ENCODE data around the gene BCKDK.
A peak's percentile ranks its signal among the peaks of the same experiment; 100 is the strongest.

The BCKDK gene

DNA sequence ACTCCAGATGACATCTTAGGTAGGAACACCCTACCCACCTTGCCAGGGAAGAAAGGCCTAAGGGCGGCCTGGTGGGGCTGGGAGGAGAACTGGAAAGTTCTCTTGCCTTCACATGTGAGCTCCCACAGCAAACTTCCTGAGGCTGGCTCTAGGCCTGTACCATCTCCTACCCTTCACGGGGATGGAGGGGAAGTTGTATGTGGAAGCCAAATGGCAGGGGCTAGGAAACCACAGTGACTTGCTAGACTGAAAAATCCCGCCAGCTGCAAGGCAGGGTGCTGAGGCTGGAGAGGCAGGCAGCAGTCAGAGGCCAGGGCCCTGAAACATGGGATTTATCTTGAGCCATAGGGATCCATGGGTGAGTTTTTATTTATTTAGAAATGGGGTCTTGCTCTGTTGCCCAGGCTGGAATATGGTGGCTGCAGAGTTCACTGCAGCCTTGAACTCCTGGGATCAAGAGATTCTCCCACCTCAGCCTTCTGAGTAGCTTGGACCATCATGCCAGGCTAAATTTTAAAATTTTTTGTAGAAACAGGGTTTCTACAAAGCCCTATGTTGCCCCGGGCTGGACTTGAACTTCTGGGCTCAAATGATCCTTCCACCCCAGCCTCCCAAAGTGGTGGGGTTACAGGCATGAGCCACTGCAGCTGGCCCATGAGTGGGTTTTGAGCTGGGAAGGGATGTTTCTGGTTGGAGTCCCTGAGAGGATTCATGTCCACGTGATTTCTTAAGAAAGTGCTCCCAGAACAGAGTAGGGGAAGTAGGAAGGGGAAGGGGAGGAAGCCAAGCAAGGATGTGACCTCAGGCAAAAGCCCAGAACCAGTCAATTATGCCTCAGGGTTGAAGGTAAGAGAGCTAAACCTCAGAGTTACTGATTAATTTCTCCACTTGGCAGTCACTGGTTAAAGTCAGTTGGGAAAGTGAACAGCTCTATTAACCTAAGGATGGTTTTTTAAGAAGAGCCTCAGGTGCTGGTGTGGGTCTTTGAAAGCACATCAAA lies 5.2 kb downstream of the BCKDK start:
- no peaks in the 10 kb centered on the region for H3K9me3 ChIP-seq (ENCODE audit: control insufficient read depth, low read length)
- WGBS, 2 experiments (ENCODE audit: insufficient coverage in 2 of 2): 92 to 100% methylated on average over 3 to 4 of the region's 5 CpGs
- H3K27ac ChIP-seq (ENCODE audit: low read depth, low read length, severe bottlenecking): no peak overlapping the region
- H3K36me3 ChIP-seq (ENCODE audit: control insufficient read depth, insufficient read depth, low read length): peaks cover 41% of the 10 kb centered on the region
- no peak overlapping the region for H3K4me3 ChIP-seq (ENCODE audit: extremely low read depth, insufficient read depth, low read length, poor library complexity, severe bottlenecking)
- peaks cover 4% of the 10 kb centered on the region for H3K4me1 ChIP-seq (ENCODE audit: control insufficient read depth, insufficient read depth, low read length, poor library complexity, severe bottlenecking)

DNA sequence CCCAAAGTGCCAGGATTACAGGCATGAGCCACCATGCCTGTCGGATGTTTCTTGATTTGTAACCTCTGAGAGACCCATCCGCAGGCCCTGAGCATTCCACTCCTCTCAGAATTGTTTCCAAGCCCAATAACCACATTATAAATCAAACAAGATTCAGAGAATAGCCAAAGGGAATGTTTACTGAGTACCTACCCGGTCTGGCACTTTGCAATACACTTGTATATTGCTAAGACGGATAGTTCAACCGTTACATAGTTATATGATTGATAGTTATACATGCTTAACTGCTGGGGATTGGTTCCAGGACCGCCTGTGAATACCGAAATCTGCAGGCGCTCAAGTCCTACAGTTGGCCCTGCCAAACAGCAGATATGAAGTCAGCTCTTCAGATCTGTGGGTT lies 6.3 kb downstream of the BCKDK start:
- Histone ChIP-seq H3K4me3 (ENCODE audit: extremely low read depth, insufficient read depth, low read length, poor library complexity, severe bottlenecking) (no peak overlapping the region), H3K27ac (ENCODE audit: low read depth, low read length, severe bottlenecking) (no peak overlapping the region), H3K36me3 (ENCODE audit: control insufficient read depth, insufficient read depth, low read length) (peaks cover 48% of the 10 kb centered on the region), H3K4me1 (ENCODE audit: control insufficient read depth, insufficient read depth, low read length, poor library complexity, severe bottlenecking) (no peaks in the 10 kb centered on the region), H3K9me3 (ENCODE audit: control insufficient read depth, low read length) (no peaks in the 10 kb centered on the region)
- WGBS, 2 experiments (ENCODE audit: insufficient coverage in 2 of 2): 98% methylated on average over 5 to 7 of the region's 8 CpGs

DNA sequence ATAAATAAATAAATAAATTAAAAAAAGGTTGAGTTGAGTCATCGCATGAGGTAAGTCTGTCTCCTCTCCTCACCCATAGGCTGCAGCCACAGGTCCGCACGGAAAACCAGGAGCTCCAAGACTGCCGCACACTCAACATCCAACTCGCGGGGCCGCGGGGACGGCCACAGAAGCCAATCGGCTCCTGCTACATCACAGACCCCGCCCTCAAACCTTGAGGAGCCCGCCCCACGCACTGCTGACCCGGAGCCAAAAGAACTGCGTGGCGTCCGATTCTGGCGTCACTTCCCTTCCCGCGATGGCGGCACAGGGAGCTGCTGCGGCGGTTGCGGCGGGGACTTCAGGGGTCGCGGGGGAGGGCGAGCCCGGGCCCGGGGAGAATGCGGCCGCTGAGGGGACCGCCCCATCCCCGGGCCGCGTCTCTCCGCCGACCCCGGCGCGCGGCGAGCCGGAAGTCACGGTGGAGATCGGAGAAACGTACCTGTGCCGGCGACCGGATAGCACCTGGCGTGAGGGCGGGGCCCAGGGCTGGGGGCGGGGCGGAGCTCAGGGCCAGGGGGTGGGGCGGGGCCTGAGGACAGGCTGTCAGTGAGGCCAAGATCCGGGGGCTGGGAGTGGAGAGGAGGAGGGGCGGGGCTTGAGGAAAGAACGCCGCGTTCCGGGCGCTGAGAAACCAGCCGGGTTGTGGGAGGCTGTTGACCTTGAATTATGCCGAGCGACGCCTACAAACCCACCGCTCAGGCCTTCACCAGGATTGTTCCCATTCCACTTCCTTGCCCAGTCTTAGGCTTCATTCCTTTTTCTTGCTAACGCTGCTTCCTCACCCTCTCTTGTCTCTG lies 9.4 kb downstream of the BCKDK start, which contains the start of gene KAT8:
Gene KAT8 (plus strand): TSS at position 281 of the 839 bp plus-strand sequence. CDS start 18 bp downstream, at position 299.
- H3K9me3 ChIP-seq (ENCODE audit: control insufficient read depth, low read length): no peaks in the 10 kb centered on the region
- peaks cover 48% of the 10 kb centered on the region for H3K36me3 ChIP-seq (ENCODE audit: control insufficient read depth, insufficient read depth, low read length)
- peak within 1 kb of the TSS; percentile 87 for H3K27ac ChIP-seq (ENCODE audit: low read depth, low read length, severe bottlenecking)
- H3K4me1 ChIP-seq (ENCODE audit: control insufficient read depth, insufficient read depth, low read length, poor library complexity, severe bottlenecking): no peaks in the 10 kb centered on the region
- H3K4me3 ChIP-seq (ENCODE audit: extremely low read depth, insufficient read depth, low read length, poor library complexity, severe bottlenecking): peak within 1 kb of the TSS; percentile 64
- 0 to 1% methylated on average over 24 to 44 of the region's 68 CpGs for WGBS, 2 experiments (ENCODE audit: insufficient coverage in 2 of 2)

DNA sequence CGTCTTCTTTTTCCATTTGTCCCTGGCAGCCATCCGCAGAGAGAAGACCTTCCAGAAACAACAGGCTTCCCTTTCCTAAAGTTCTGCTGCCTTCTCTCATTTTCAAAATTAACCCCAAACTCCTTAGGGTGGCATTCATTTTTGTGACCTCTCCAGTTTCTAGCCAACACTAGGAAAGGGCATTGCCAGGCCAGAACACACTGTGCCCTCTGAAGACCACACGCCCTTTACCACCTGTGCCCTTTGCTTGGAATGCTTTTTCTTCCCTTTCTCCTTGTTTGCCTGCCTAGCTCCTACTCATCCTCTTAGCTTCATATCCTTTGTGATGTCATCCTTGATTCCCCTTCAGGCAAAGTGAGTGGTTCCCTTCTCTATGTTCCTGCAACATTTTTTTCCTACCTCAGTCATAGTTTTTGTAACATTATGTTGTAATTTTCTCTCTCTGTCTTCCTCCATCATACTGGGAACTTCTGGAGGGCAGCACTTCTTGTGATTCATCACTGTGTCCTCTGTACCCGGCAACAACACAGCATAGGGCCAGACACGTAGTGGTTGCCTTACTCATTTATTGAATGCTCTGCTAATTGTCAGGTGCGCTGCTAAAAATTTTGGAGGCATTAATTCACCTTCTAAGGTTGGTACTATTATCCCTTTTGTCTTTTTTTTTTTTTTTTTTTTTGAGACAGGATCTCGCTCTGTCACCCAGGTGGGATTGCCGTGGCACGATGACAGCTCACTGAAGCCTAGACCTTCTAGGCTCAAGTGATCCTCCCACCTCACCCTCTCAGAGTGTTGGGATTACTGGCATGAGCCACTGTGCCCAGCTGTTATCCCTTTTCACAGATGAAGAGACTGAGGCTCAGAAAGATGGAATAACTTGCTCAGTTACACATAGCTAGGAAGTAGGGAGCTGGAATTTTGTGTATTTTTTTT lies 10.3 kb downstream of the BCKDK start:
- no peaks in the 10 kb centered on the region for H3K9me3 ChIP-seq (ENCODE audit: control insufficient read depth, low read length)
- H3K36me3 ChIP-seq (ENCODE audit: control insufficient read depth, insufficient read depth, low read length): peaks cover 51% of the 10 kb centered on the region
- WGBS, 2 experiments (ENCODE audit: insufficient coverage in 2 of 2): 68 to 72% methylated on average over 8 of the region's 9 CpGs
- no peaks in the 10 kb centered on the region for H3K4me1 ChIP-seq (ENCODE audit: control insufficient read depth, insufficient read depth, low read length, poor library complexity, severe bottlenecking)
- H3K4me3 ChIP-seq (ENCODE audit: extremely low read depth, insufficient read depth, low read length, poor library complexity, severe bottlenecking): peak overlapping the region; percentile 64
- H3K27ac ChIP-seq (ENCODE audit: low read depth, low read length, severe bottlenecking): peak overlapping the region; percentile 87

DNA sequence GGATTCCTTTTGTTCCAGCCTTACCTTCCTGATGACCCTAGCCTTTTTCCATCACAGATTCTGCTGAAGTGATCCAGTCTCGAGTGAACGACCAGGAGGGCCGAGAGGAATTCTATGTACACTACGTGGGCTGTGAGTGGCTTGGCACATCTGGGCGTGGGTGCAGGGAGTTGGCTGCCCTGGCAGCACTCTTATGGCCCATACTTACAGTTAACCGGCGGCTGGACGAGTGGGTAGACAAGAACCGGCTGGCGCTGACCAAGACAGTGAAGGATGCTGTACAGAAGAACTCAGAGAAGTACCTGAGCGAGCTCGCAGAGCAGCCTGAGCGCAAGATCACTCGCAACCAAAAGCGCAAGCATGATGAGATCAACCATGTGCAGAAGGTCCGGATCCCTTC lies 11.9 kb downstream of the BCKDK start:
- Histone ChIP-seq H3K9me3 (ENCODE audit: control insufficient read depth, low read length) (no peaks in the 10 kb centered on the region), H3K27ac (ENCODE audit: low read depth, low read length, severe bottlenecking) (no peak overlapping the region), H3K4me3 (ENCODE audit: extremely low read depth, insufficient read depth, low read length, poor library complexity, severe bottlenecking) (no peak overlapping the region), H3K36me3 (ENCODE audit: control insufficient read depth, insufficient read depth, low read length) (peaks cover 49% of the 10 kb centered on the region), H3K4me1 (ENCODE audit: control insufficient read depth, insufficient read depth, low read length, poor library complexity, severe bottlenecking) (no peaks in the 10 kb centered on the region)
- 95 to 99% methylated on average over 16 of the region's 16 CpGs for WGBS, 2 experiments (ENCODE audit: insufficient coverage in 2 of 2)

DNA sequence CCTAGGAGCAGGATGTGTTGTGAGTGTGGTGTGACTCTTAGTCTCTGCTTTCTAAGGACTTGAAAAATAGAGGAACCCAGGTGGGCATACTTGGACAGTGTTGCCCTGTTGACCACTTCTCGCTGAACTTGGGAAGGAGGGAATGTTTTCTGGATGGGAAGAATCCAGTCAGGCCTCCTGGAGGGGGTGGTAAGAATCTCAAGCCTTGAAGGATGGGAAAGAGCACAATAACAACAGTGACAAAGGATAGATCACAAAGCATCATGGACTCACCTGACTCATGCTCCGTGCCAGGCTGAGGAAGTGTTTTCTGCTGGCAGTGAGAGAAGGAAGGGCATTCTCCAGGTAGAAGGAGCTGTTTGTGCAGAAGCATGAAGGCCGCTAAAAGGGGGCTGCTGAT lies 17.7 kb downstream of the BCKDK start:
- H3K4me3 ChIP-seq (ENCODE audit: extremely low read depth, insufficient read depth, low read length, poor library complexity, severe bottlenecking): no peak overlapping the region
- H3K4me1 ChIP-seq (ENCODE audit: control insufficient read depth, insufficient read depth, low read length, poor library complexity, severe bottlenecking): no peaks in the 10 kb centered on the region
- H3K27ac ChIP-seq (ENCODE audit: low read depth, low read length, severe bottlenecking): no peak overlapping the region
- no peaks in the 10 kb centered on the region for H3K9me3 ChIP-seq (ENCODE audit: control insufficient read depth, low read length)
- 89 to 91% methylated on average over 3 of the region's 3 CpGs for WGBS, 2 experiments (ENCODE audit: insufficient coverage in 2 of 2)
- peaks cover 41% of the 10 kb centered on the region for H3K36me3 ChIP-seq (ENCODE audit: control insufficient read depth, insufficient read depth, low read length)

DNA sequence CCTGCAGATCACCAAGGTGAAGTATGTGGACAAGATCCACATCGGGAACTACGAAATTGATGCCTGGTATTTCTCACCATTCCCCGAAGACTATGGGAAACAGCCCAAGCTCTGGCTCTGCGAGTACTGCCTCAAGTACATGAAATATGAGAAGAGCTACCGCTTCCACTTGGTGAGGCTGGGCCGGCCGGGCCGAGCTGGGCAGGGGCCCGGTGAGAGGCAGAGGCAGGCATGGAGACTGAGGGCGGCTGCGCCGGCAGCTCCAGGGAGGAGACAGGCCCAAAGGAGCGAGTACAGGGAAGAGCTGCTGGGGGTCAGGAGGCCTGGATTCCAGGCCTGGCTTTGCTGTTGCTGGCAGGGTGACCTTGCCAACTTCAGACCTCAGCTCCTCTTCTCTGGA lies 19.0 kb downstream of the BCKDK start:
- no peaks in the 10 kb centered on the region for H3K4me1 ChIP-seq (ENCODE audit: control insufficient read depth, insufficient read depth, low read length, poor library complexity, severe bottlenecking)
- 95 to 96% methylated on average over 7 to 13 of the region's 13 CpGs for WGBS, 2 experiments (ENCODE audit: insufficient coverage in 2 of 2)
- H3K36me3 ChIP-seq (ENCODE audit: control insufficient read depth, insufficient read depth, low read length): peaks cover 38% of the 10 kb centered on the region
- H3K4me3 ChIP-seq (ENCODE audit: extremely low read depth, insufficient read depth, low read length, poor library complexity, severe bottlenecking): no peak overlapping the region
- H3K9me3 ChIP-seq (ENCODE audit: control insufficient read depth, low read length): no peaks in the 10 kb centered on the region
- H3K27ac ChIP-seq (ENCODE audit: low read depth, low read length, severe bottlenecking): no peak overlapping the region

DNA sequence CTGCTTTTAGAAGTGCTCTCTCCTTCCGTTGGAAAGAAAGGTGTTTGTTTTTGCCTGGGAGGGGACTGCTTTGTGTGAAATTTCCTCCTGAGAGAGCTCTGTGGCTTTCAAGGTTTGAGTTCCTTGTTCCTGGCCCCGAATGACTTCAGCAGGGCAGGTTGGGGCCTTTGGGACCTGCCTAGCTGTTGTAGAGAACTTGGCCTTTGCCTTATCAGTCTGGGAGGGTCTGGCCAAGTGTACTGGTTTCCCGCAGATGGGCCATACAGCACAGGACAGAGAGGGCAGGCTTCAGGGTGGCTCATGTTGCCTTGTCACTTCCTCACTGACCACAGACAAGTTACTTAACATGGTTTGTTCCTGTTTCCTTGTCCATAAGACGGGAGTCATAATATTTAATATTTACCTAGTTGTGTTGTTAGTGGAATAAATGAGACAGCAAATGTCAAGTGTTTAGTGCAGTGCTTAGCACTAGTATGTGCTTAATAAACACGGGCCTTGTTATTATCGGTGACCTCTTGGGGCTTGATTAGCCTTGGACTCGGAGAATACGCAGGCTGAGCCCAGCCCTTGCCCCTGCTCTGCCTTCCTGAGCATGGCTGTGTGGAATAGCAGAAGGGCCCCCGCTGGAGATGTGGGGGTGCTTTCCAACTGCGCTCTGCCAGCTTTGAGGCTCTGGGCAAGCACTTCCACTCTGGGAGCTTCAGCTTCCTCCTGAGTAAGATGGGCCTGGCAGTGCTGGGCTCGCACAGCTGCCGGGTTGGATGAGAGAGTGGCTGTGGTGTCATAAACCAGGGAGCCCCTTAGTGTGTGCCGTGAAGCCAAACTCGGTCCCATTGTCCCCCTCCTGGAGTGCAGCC lies 20.8 kb downstream of the BCKDK start:
- 91 to 94% methylated on average over 13 of the region's 14 CpGs for WGBS, 2 experiments (ENCODE audit: insufficient coverage in 2 of 2)
- Histone ChIP-seq H3K9me3 (ENCODE audit: control insufficient read depth, low read length) (no peaks in the 10 kb centered on the region), H3K4me1 (ENCODE audit: control insufficient read depth, insufficient read depth, low read length, poor library complexity, severe bottlenecking) (peaks cover under 1% of the 10 kb centered on the region), H3K27ac (ENCODE audit: low read depth, low read length, severe bottlenecking) (no peak overlapping the region), H3K4me3 (ENCODE audit: extremely low read depth, insufficient read depth, low read length, poor library complexity, severe bottlenecking) (no peak overlapping the region), H3K36me3 (ENCODE audit: control insufficient read depth, insufficient read depth, low read length) (peaks cover 24% of the 10 kb centered on the region)

DNA sequence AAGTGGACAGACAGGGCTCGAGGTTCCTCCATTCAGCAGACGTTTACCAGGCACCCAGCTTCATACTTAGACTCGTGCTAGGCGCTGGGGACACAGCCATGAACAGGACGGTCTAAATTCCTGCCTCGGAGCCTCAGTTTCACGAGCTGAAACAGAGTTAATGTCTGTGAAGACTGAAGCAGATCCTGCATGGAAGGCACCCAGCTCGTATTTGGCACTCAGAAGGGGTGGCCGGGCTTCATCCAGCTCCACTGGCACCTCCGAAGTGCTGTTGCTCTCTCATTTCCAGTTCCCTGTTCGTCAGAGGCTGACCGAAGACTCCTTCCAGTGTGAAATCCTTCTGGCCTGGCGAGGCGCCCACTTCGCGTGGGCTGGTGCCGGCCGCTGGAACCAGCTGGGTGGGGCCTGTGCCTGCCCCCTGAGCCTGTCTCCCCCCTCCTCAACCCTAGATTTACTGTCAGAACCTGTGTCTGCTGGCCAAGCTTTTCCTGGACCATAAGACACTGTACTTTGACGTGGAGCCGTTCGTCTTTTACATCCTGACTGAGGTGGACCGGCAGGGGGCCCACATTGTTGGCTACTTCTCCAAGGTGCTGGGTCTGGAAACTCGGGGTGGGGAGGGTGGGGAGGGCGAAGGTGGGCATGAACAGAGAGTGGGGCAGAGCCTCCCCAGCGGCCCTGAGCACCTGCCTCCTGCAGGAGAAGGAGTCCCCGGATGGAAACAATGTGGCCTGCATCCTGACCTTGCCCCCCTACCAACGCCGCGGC lies 21.6 kb downstream of the BCKDK start:
- 90 to 94% methylated on average over 23 to 24 of the region's 29 CpGs for WGBS, 2 experiments (ENCODE audit: insufficient coverage in 2 of 2)
- Histone ChIP-seq H3K4me3 (ENCODE audit: extremely low read depth, insufficient read depth, low read length, poor library complexity, severe bottlenecking) (no peak overlapping the region), H3K36me3 (ENCODE audit: control insufficient read depth, insufficient read depth, low read length) (peaks cover 24% of the 10 kb centered on the region), H3K27ac (ENCODE audit: low read depth, low read length, severe bottlenecking) (no peak overlapping the region), H3K4me1 (ENCODE audit: control insufficient read depth, insufficient read depth, low read length, poor library complexity, severe bottlenecking) (peaks cover 5% of the 10 kb centered on the region), H3K9me3 (ENCODE audit: control insufficient read depth, low read length) (no peaks in the 10 kb centered on the region)

Measured in mesodermal cell (in vitro differentiated cells).